RWPE2 (cell line): Measurements from ENCODE around the gene RTKN.

Experiments used
- ATAC-seq: fragments of 200-7000 bp; cut with Tn5 transposase; 3 replicates; pipeline ENCODE4 v1.9.1; 2021; ENCODE audit warnings: low read depth
- DNase-seq: peaks from one replicate; pipeline ENCODE4 v3.0.0-alpha.2; 2020; ENCODE audit warnings: low spot score
- H3K27ac ChIP-seq: fragments of 450-650 bp; 2 replicates; pipeline ENCODE4 v1.5.1; 2017; ENCODE audit warnings: mild to moderate bottlenecking; ENCODE audit not compliant: poor library complexity, severe bottlenecking
- H3K27me3 ChIP-seq: fragments of 250-450 bp; sonication (Bioruptor Pico); 2 replicates; pipeline ENCODE4 v1.5.1; 2021; ENCODE audit warnings: mild to moderate bottlenecking, moderate library complexity; ENCODE audit not compliant: insufficient read depth, poor library complexity, severe bottlenecking
- H3K36me3 ChIP-seq: fragments of 250-450 bp; sonication (Bioruptor Pico); 2 replicates; pipeline ENCODE4 v1.5.1; 2020; ENCODE audit warnings: low read depth, mild to moderate bottlenecking, moderate library complexity
- H3K4me1 ChIP-seq: fragments of 250-450 bp; sonication (Bioruptor Pico); 2 replicates; pipeline ENCODE4 v1.5.1; 2021; ENCODE audit warnings: mild to moderate bottlenecking, moderate library complexity; ENCODE audit not compliant: insufficient read depth, poor library complexity, severe bottlenecking
- H3K4me3 ChIP-seq: fragments of 250-450 bp; sonication (Bioruptor Pico); 2 replicates; pipeline ENCODE4 v1.5.1; 2021; ENCODE audit warnings: mild to moderate bottlenecking, moderate library complexity; ENCODE audit not compliant: severe bottlenecking
- H3K9me3 ChIP-seq: fragments of 250-450 bp; sonication (Bioruptor Pico); 2 replicates; pipeline ENCODE4 v1.5.1; 2021; ENCODE audit warnings: mild to moderate bottlenecking, moderate library complexity; ENCODE audit not compliant: severe bottlenecking
- CTCF ChIP-seq: fragments of 450-650 bp; IDR thresholded peaks from one replicate; pipeline ENCODE4 v1.5.1; 2017; ENCODE audit warnings: mild to moderate bottlenecking, moderate library complexity; ENCODE audit not compliant: poor library complexity, severe bottlenecking

The RTKN gene

GRCh38 chr2:74392449-74392743 is 49.3 kb downstream of the RTKN start:
- DNase-seq: no peak
- no peak for TF ChIP-seq CTCF
- no peak overlapping the region for H3K27ac ChIP-seq

GRCh38 chr2:74391580-74392448 is 49.9 kb downstream of the RTKN start:
- Histone ChIP-seq H3K27ac (peak overlapping the region; percentile 56), H3K4me1 (peaks cover 12% of the 10 kb centered on the region), H3K27me3 (no peaks in the 10 kb centered on the region), H3K9me3 (no peaks in the 10 kb centered on the region), H3K36me3 (0 out of 2 replicates have a peak, but pooled peaks cover 7% of the 10 kb centered on the region), H3K4me3 (peak overlapping the region; percentile 46)
- peak; percentile 79 for ATAC-seq
- peak; percentile 99 for TF ChIP-seq CTCF
- DNase-seq: peak; percentile 83

More at GRCh38 chr2:74392449-74392743, 49.3 kb downstream of the RTKN start:
- Histone ChIP-seq H3K36me3 (0 out of 2 replicates have a peak, but pooled peaks cover 7% of the 10 kb centered on the region), H3K9me3 (no peaks in the 10 kb centered on the region), H3K4me1 (peaks cover 12% of the 10 kb centered on the region), H3K4me3 (no peak overlapping the region), H3K27me3 (no peaks in the 10 kb centered on the region)
- ATAC-seq: no peak

- Histone ChIP-seq H3K4me1 (peaks cover 12% of the 10 kb centered on the region), H3K9me3 (no peaks in the 10 kb centered on the region), H3K4me3 (peak overlapping the region; percentile 46), H3K36me3 (0 out of 2 replicates have a peak, but pooled peaks cover 7% of the 10 kb centered on the region), H3K27me3 (no peaks in the 10 kb centered on the region), H3K27ac (peak overlapping the region; percentile 56)
- no peak for TF ChIP-seq CTCF
- DNase-seq (no peak), ATAC-seq (peak; percentile 60)
Measured at GRCh38 chr2:74391209-74391579, 50.5 kb downstream of the RTKN start.

- peak overlapping the region; percentile 46 for H3K4me3 ChIP-seq
Measured at GRCh38 chr2:74390606-74391005, 51.1 kb downstream of the RTKN start.

More at GRCh38 chr2:74390606-74391005, 51.1 kb downstream of the RTKN start:
- no peaks in the 10 kb centered on the region for H3K9me3 ChIP-seq
- DNase-seq (no peak), ATAC-seq (no peak)
- no peak for TF ChIP-seq CTCF
- H3K27ac ChIP-seq: peak overlapping the region; percentile 56
- 0 out of 2 replicates have a peak, but pooled peaks cover 7% of the 10 kb centered on the region for H3K36me3 ChIP-seq
- H3K27me3 ChIP-seq: no peaks in the 10 kb centered on the region
- H3K4me1 ChIP-seq: peaks cover 12% of the 10 kb centered on the region
